Upper lobe of left lung (tissue), 4 donors: ENCODE results near the gene TBC1D1.

Source experiments
- EP300 ChIP-seq, 4 donors: sonication (generic); formaldehyde crosslinking; IDR thresholded peaks; one replicate each; pipeline ENCODE4 v1.5.1; 2017; ENCODE audit warnings: antibody characterized with exemption in 4 of 4, control low read depth in 2 of 4
- POLR2A ChIP-seq, 4 donors: fragments of 450-650 bp; IDR thresholded peaks; one replicate each; pipeline ENCODE4 v1.5.1; 2016 to 2017; ENCODE audit warnings: antibody characterized with exemption in 4 of 4, mild to moderate bottlenecking in 2 of 4
- POLR2AphosphoS5 ChIP-seq, 2 donors: sonication (generic); formaldehyde crosslinking; IDR thresholded peaks; one replicate each; pipeline ENCODE4 v1.5.1; 2017; ENCODE audit warnings: antibody characterized with exemption in 2 of 2
- TF ChIP-seq, protein P1 (sequence below), 6 experiments: fragments of 450-650 bp in 4 of 6; fragments of 200-600 bp in 2 of 6; sonication (generic) in 2 of 6; IDR thresholded peaks; one replicate each; pipeline ENCODE4 v1.5.1; 2016 to 2019; ENCODE audit warnings: antibody characterized with exemption in 6 of 6

DNA sequence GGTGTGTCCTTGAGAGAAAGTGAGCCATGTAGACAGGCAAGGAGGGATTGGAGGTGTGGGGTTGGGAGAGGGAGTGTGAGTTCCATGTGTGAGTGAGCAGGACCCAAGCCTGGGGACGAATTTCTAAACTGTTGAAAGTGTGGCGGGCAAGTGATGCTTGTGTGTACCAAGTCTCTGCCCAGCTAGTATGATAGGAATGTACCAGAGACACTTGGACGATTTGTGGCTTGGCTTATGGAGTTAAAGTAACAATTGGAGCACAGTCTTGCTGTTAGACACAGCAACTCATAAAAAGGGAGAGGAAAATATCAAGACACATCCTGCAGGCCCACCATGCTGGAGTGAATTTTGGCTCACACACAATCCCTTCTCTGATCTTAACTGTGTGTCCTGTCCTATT lies 77.9 kb downstream of the TBC1D1 start:
- TF ChIP-seq POLR2AphosphoS5 (IDR thresholded peaks at IDR 0.05) (no peak), POLR2A (IDR thresholded peaks at IDR 0.05) (no peak), EP300 (IDR thresholded peaks at IDR 0.05) (no peak)
- TF ChIP-seq, protein P1, sequence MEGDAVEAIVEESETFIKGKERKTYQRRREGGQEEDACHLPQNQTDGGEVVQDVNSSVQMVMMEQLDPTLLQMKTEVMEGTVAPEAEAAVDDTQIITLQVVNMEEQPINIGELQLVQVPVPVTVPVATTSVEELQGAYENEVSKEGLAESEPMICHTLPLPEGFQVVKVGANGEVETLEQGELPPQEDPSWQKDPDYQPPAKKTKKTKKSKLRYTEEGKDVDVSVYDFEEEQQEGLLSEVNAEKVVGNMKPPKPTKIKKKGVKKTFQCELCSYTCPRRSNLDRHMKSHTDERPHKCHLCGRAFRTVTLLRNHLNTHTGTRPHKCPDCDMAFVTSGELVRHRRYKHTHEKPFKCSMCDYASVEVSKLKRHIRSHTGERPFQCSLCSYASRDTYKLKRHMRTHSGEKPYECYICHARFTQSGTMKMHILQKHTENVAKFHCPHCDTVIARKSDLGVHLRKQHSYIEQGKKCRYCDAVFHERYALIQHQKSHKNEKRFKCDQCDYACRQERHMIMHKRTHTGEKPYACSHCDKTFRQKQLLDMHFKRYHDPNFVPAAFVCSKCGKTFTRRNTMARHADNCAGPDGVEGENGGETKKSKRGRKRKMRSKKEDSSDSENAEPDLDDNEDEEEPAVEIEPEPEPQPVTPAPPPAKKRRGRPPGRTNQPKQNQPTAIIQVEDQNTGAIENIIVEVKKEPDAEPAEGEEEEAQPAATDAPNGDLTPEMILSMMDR (IDR thresholded peaks at IDR 0.05) = no peak
